GM21423 (cell line): ENCODE measurements around the gene NGLY1.
A peak's percentile ranks its signal among the peaks of the same experiment; 100 is the strongest.

Experiments
- ATAC-seq: cut with Tn5 transposase; IDR thresholded peaks from one replicate; pipeline ENCODE4 v1.9.1; 2021; ENCODE audit warnings: mild to moderate bottlenecking, moderate library complexity; ENCODE audit not compliant: unreplicated experiment

NGLY1 gene

GRCh38 chr3:25784971-25785370 lies 1.7 kb upstream of the NGLY1 start:
- ATAC-seq, result no peak

GRCh38 chr3:25783661-25784512 lies 644 bp upstream of the NGLY1 start:
- peak; percentile 24 for ATAC-seq

- no peak for ATAC-seq
These were observed 656 bp downstream of the NGLY1 start for GRCh38 chr3:25782636-25782937.

- peak; percentile 54 for ATAC-seq
These were observed 1.3 kb downstream of the NGLY1 start for GRCh38 chr3:25781758-25782594.

- no peak for ATAC-seq
These were observed 2.0 kb downstream of the NGLY1 start for GRCh38 chr3:25781145-25781757.

GRCh38 chr3:25780618-25781017 lies 2.6 kb downstream of the NGLY1 start:
- ATAC-seq, result no peak

- ATAC-seq, result no peak
These were observed 7.3 kb downstream of the NGLY1 start for GRCh38 chr3:25775936-25776335.

GRCh38 chr3:25768851-25769250 lies 14.4 kb downstream of the NGLY1 start:
- ATAC-seq, result peak; percentile 90

GRCh38 chr3:25751725-25752124 lies 31.5 kb downstream of the NGLY1 start:
- ATAC-seq, result no peak

GRCh38 chr3:25751048-25751447 lies 32.2 kb downstream of the NGLY1 start:
- ATAC-seq, result no peak

- ATAC-seq, result no peak
These were observed 34.1 kb downstream of the NGLY1 start for GRCh38 chr3:25749031-25749581.

- ATAC-seq, result no peak
These were observed 35.1 kb downstream of the NGLY1 start for GRCh38 chr3:25748189-25748588.

- no peak for ATAC-seq
These were observed 36.2 kb downstream of the NGLY1 start for GRCh38 chr3:25747033-25747432.

- ATAC-seq, result no peak
These were observed 38.8 kb downstream of the NGLY1 start for GRCh38 chr3:25744470-25744869.

GRCh38 chr3:25728101-25728500 lies 55.1 kb downstream of the NGLY1 start:
- ATAC-seq, result no peak

- no peak for ATAC-seq
These were observed 55.9 kb downstream of the NGLY1 start for GRCh38 chr3:25727316-25727715.

GRCh38 chr3:25725810-25726209 lies 57.4 kb downstream of the NGLY1 start:
- no peak for ATAC-seq

GRCh38 chr3:25724948-25725645 lies 58.1 kb downstream of the NGLY1 start:
- no peak for ATAC-seq

- peak; percentile 75 for ATAC-seq
These were observed 59.4 kb downstream of the NGLY1 start for GRCh38 chr3:25723802-25724201.

GRCh38 chr3:25719321-25719720 lies 63.9 kb downstream of the NGLY1 start:
- ATAC-seq, result no peak
